GM21381 (cell line): Measurements from ENCODE around the gene FAM181A.
A peak's percentile ranks its signal among the peaks of the same experiment; 100 is the strongest.

ENCODE experiments used
- ATAC-seq: cut with Tn5 transposase; IDR thresholded peaks from one replicate; pipeline ENCODE4 v1.9.1; 2021; ENCODE audit warnings: mild to moderate bottlenecking, moderate library complexity; ENCODE audit not compliant: unreplicated experiment

The FAM181A gene

DNA sequence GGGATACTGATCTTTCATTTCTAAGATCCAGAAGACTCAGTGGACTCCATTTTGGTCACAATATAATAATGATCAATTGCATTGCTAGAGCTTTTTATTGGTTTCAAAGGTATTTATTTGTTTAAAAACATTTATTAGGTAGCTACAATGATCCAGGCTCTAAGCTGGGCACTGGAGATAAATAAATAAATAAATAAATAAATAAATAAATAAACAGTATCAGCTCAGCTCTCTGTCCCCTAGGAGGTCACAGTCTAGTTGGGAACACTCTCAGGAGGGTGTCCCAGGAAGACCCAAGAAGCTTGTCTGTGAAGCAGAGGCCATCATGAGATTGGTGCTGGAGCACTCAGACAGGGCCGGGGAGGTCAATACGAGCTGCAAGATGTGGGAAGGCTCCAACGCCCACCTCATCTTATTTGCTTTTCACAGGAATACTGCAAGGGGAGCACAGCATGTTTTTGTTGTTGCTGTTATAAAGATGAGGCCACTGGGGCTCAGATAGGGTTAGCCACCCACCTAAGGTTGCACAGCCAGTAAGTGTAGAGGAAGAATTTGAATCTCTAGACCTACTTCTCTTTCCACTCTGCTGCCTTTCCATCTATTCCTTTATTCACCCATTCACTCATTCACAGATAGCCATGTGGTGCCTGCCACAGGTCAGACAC, 33.8 kb downstream of the FAM181A start:
- no peak for ATAC-seq

DNA sequence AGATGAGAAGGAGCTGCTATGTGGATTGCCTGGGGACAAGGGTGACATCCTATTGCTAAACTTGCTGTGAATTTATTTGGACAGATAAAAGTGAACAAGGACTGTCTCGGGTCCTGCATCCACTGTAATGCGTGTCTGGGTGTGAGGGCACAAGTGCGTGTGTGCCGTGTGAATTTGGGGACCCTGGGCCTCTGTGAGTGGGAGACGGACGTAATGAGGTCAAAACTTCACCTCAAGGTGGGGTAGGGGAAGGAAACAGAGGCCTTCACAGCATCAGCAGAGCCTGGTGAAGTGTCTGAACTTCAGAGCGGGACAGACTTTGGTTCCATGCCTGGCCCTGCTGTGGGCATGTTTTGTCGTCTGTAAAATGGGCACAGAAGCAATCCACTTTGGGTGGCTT, 34.5 kb downstream of the FAM181A start:
- ATAC-seq: no peak

DNA sequence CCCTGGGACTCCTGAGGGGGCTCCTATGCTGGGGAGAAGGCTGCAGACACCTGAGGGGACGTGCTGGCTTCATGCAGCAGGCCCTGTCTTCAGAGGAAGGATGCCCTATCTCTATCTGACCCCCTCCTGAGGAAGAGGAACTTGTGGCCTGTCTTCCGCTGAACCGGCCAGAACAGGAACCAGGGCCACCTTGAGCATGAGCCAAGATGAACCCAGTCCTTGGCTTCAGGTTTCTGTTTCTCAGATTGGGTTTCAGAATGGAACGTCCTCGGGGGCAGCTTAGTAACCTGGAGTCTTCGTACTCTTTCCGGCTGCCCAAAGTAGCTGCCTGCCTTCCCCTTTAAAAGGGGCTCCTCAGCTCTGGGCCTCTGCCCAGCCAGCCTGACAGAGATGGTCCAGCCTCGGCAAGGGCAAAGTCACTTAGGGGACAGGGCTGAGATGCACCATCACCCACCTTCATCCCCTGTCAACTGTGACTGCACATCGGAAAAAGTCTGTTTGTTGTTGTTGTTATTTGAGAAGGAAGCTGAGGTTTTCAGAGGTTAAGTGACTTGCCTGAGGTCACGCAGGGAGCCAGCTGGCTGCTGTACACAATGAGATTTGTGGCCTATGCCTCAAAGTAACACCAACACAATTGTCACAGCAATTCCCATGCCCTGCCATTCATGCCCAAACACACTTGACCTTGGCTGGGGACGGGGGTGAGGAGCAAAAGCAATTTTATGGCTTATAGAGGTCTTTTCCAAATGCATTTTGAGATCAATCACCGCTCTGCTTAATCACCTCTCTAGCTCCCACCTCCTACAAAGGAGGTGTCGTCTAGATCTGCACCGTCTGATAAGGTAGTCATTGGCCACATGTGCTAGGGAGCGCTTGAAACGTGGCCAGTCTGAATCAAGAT, 35.8 kb downstream of the FAM181A start:
- ATAC-seq: peak; percentile 51

- no peak for ATAC-seq
Measured at GRCh38 chr14:93963692-93964091, 36.5 kb downstream of the FAM181A start.

DNA sequence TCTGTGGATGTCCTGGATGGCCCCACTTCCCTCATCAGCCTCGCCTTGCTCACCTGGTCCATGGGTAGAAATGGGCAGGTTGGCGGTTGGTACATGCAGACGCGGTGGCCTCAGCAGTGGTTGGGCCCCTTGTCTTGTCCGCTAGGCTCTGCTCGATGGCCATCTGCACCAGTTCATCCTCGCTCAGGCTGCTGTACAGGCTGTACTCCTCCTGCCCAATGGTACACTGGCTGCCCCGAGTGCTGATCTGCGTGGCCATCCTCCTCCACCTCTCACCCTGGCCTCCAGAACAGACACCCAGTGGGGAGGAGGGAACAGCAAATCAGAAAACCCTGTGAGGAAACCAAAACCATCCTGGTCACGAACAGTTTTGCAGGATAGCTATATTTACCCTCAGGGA, 37.1 kb downstream of the FAM181A start:
- ATAC-seq: no peak

GRCh38 chr14:93964820-93965286, 37.7 kb downstream of the FAM181A start:
- ATAC-seq: no peak

DNA sequence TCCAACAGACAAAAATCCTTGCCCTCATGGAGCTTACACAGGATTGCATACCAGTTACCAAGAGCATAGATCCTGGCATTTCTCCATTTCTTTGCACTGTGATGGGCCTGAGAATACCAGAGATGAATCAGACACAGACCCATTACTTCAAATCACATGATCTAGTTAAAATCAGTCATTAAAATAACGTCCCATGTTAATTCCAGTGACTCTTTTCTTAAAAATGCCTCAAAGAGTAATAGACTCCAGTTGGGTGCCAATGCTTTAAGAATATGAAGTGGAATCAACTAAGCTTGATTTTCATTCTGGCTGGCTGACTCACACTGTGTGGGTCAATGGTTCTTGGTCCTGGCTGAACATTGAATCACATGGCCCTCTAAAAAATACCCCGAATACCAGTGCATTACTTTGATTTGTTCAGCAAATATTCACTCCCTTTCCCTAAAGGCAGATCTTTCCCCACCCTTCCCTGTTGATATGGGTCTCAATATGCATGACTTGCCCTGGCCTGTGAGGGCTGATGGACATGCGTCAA, 38.2 kb downstream of the FAM181A start:
- ATAC-seq: no peak

DNA sequence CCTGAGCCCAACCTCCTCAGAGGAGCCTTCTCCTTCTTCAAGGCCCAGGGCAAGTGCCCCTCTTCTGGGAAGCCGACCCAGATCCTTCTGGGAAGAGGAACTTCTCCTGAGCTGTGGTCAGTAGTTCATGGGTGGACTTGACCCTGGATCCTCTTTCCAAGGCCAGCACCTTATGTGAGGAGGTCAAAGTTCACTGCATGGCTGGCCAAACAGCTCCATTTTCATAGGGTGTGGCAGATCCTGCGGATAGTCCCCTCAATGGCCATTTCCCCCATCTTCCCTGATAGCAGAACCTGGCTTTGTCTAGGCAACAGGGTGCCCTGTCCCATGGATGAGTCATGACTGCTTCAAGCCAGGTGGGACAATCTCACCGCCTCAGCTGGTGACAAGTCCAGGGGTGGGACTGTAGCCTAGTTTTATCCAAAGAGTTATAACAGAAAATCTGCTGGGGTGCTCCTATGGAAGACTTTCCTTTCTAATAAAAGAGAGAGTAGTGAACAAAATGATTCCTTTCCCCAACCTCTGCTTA, 38.9 kb downstream of the FAM181A start:
- no peak for ATAC-seq

DNA sequence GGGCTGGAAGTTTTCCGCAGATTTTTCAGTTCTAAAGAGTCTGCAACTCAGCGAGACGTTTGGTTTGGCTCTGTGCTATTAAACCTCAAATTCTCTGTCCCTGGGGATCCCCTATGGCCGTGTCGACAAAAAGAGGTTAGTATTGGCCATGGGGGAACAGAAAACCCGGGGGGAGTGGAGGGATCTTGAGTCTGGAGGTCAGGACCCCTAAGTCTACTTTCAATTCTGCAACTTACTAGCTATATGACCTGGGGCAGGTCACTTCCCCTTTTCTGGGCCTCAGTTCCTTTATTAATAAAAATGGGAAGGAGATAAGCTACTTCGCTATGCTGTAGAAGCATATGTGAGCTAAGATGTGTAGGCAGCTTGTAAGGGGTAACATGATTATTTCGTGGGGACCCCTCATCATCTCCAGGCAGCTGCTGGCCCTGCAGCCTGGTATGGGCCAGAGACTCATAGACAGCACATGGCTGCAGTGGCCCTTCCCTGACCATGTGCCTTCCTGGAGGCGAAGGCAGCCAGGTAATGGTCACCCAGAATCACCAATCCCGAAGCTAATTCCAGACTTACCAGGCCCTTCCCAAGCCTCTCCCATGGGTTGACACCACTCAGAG, 40.6 kb downstream of the FAM181A start:
- peak; percentile 38 for ATAC-seq

DNA sequence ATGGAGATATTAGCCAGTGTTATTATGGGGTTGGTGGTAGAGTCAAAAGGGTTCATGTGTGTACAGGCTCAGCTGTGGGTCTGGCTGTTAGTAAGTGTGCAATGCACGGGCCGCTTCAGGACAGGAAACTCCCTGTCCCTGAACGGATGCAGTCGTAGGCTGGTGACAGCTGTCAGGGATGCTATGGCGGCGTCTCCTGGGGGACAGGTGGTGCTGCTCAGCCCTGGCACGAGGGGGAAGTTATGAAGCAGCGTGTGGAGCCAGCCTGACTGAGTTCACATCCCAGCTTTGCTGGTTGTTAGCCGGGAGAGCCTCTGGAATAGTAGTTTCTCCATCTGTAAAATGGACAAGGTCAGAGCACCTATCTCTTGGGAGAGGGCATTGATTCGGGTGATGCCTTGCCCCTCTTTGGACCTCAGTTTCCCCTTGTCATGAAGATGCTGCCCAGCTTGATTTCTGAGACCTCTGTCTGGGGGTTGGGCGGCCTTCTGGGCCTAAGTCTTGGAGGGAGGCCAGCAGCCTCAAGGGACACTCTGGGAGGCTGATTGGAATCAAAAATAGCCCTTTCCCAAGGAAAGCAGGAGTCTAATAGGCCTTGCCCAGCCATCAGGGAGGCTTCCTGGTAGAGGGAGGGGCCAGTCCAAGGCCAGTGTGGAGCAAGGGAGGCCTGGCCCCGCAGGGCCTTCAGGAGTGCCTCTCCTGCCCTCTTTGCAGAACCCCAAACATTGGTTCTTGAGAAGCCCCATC, 42.1 kb downstream of the FAM181A start:
- no peak for ATAC-seq

- ATAC-seq: no peak
Measured at GRCh38 chr14:93970585-93970964, 43.4 kb downstream of the FAM181A start.

DNA sequence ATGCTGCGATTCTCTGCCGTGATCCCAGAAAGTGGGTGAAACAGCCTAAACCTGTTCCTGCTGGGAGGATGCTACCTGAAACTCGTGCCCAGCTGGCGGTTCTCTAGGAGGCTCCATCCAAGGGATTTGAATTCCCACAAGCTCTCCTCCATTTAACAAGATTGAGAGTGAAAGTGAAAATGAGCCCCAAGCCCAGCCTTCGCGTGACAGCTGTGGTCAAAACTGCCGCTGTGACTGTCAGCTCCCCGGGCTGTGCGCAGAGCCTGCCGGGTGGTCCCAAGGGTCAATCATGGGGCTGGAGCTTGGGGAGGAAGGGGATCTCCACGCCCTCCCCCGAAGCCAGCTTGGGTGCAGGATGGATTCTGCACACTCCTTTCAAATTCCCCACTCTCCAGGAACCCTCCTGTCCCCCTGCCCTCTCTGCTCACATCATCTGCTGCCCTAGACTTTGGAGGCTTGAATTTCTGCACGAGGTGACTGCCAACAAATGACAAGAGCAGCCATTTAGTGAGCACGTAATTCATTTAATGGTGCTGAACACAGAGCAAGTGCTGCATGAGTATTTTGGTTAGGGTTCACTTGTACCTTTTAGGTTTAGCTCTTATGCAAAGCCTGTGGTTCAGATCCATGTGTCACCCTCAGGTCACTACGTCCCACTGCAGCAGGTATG, 44.0 kb downstream of the FAM181A start:
- peak; percentile 37 for ATAC-seq

DNA sequence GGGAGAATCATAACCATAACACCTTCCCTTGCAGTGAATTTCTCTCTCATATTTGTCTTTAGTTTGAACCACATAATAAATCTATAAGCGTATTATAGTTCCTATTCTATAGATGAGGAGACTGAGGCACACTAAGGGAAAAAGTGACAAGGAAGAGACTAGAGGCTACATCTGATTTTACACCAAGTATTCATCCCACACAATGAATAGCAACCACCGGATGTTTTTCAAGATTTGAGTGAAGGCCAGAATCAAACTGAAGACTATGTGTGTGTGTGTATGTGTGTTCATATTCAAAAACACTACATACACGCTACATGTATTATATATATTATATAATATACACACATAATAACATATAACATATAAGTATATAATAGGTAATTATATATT, 44.5 kb downstream of the FAM181A start:
- no peak for ATAC-seq

GRCh38 chr14:93972618-93973205, 45.6 kb downstream of the FAM181A start:
- ATAC-seq: no peak

- no peak for ATAC-seq
Measured at GRCh38 chr14:93973607-93974006, 46.5 kb downstream of the FAM181A start.

- no peak for ATAC-seq
Measured at GRCh38 chr14:93974299-93974698, 47.2 kb downstream of the FAM181A start.

DNA sequence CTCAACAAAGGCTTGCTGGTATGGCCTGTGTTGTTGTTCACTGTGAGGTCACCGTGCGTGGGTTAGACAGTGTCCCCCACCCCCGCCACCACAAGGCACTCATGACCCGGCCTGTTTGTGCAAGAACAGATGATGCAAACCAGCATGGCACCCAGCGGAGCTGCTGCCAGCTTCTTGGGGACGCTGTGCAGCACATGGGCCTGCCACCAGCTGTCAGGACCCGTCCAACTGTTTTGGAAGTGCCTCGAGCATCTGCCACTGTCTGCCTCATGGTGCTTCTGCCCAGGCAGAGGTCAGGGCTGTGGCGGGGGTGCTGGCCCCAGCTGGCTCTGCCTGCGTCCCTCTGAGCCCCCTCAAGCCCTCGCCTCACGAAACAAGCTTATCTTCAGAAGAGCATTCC, 47.7 kb downstream of the FAM181A start:
- ATAC-seq: no peak

GRCh38 chr14:93975791-93976476, 48.8 kb downstream of the FAM181A start:
- ATAC-seq: peak; percentile 61

- ATAC-seq: peak; percentile 11
Measured at GRCh38 chr14:93976477-93977057, 49.4 kb downstream of the FAM181A start, which contains the start of gene ASB2. Gene ASB2, minus strand, starts transcription at chr14:93976570. Its CDS starts 12,031 bp downstream, at chr14:93964539.
